GM23248 (cell line): ENCODE data around the gene GPSM1. TPM values are rescaled to one million over a fixed set of nuclear protein-coding genes. Genes with fewer than 3 reads are reported as not detected.
"Not testable (repeated sequence)": the region's sequence is repeated elsewhere in the genome, so short reads cannot be mapped to it uniquely, and the experiment has no call there.

Experiments used
- DNase-seq: peaks from one replicate; pipeline ENCODE4 v3.0.0-alpha.2; 2015
- H2AFZ ChIP-seq: fragments of 200-600 bp; sonication (generic); 2 replicates; pipeline ENCODE4 v1.6.1; 2016; ENCODE audit warnings: antibody characterized with exemption
- H3F3A ChIP-seq: fragments of 200-600 bp; sonication (generic); 2 replicates; pipeline ENCODE4 v1.6.1; 2016; ENCODE audit warnings: mild to moderate bottlenecking, antibody characterized with exemption, mixed run types; ENCODE audit not compliant: insufficient read depth
- H3K27ac ChIP-seq: fragments of 200-600 bp; sonication (generic); 2 replicates; pipeline ENCODE4 v1.5.1; 2016; ENCODE audit warnings: mild to moderate bottlenecking
- H3K27me3 ChIP-seq: fragments of 200-600 bp; sonication (generic); replicated peaks from 2 replicates; pipeline ENCODE4 v1.6.1; 2016; ENCODE audit warnings: mild to moderate bottlenecking; ENCODE audit not compliant: insufficient read depth
- H3K36me3 ChIP-seq: fragments of 200-600 bp; sonication (generic); 2 replicates; pipeline ENCODE4 v1.6.1; 2016; ENCODE audit warnings: low read depth, mild to moderate bottlenecking
- H3K4me1 ChIP-seq: fragments of 200-600 bp; sonication (generic); 2 replicates; pipeline ENCODE4 v1.6.1; 2016; ENCODE audit warnings: mild to moderate bottlenecking; ENCODE audit not compliant: insufficient read depth
- H3K4me2 ChIP-seq: fragments of 200-600 bp; sonication (generic); one replicate; pipeline ENCODE4 v1.6.1; 2016; ENCODE audit warnings: mild to moderate bottlenecking; ENCODE audit not compliant: unreplicated experiment
- H3K4me3 ChIP-seq: fragments of 200-600 bp; sonication (generic); 2 replicates; pipeline ENCODE4 v1.5.1; 2016; ENCODE audit warnings: mild to moderate bottlenecking
- H3K79me2 ChIP-seq: fragments of 200-600 bp; sonication (generic); 2 replicates; pipeline ENCODE4 v1.6.1; 2016; ENCODE audit warnings: mild to moderate bottlenecking; ENCODE audit not compliant: insufficient read depth
- H3K9ac ChIP-seq: fragments of 200-600 bp; sonication (generic); 2 replicates; pipeline ENCODE4 v1.6.1; 2016; ENCODE audit warnings: mild to moderate bottlenecking
- H3K9me2 ChIP-seq: fragments of 200-600 bp; sonication (generic); 2 replicates; pipeline ENCODE4 v1.6.1; 2016; ENCODE audit warnings: mixed run types, mild to moderate bottlenecking, moderate library complexity; ENCODE audit not compliant: insufficient read depth
- H3K9me3 ChIP-seq: fragments of 200-600 bp; sonication (generic); one replicate; pipeline ENCODE4 v1.6.1; 2017; ENCODE audit warnings: low read depth
- H4K20me1 ChIP-seq: fragments of 200-600 bp; sonication (generic); 2 replicates; pipeline ENCODE4 v1.6.0; 2016; ENCODE audit not compliant: insufficient read depth
- EZH2 ChIP-seq: fragments of 200-600 bp; sonication (generic); IDR thresholded peaks from 2 replicates; pipeline ENCODE4 v1.6.1; 2018; ENCODE audit warnings: antibody characterized with exemption, mild to moderate bottlenecking; ENCODE audit not compliant: insufficient read depth, poor library complexity, severe bottlenecking
- EZH2phosphoT487 ChIP-seq: fragments of 200-600 bp; sonication (generic); IDR thresholded peaks from 2 replicates; pipeline ENCODE4 v1.6.1; 2018; ENCODE audit warnings: antibody characterized with exemption, moderate library complexity, mild to moderate bottlenecking, low read depth; ENCODE audit not compliant: insufficient read depth
- WGBS, 2 experiments: methylation state at CpG; one replicate each; pipeline ENCODE4 v1.1.6; 2015 to 2017; ENCODE audit warnings: low lambda C conversion rate in 2 of 2, low coverage in 1 of 2; ENCODE audit errors: missing lambda C conversion rate in 2 of 2; 5-methylcytosine and 5-hydroxymethylcytosine counted together
- in situ Hi-C: fragments of 300-500 bp; cut with MboI; formaldehyde crosslinking; loops from 2 replicates; pipeline ENCODE4 v1.15.0; 2020
- polyA plus RNA-seq: library from polyadenylated mRNA; unstranded; fragments of >200 nt; fragmentation: Nextera tagmentation; extraction: Ambion mirVana; gene quantifications from 2 replicates; pipeline ENCODE4 v1.2.1, GENCODE V29; 2016
- total RNA-seq: library from RNA; depleted of rRNA; stranded (reverse); fragments of >200 nt; shearing (Covaris generic); gene quantifications from 2 replicates; pipeline ENCODE4 v1.2.3, GENCODE V29; 2014

GPSM1 gene
- total and polyA plus RNA-seq, 2 experiments from 2014 or later = 13.7 to 57.1 TPM

- in situ Hi-C loops = no loop called here
- H3K9ac ChIP-seq = no peak overlapping the region
- no peaks in the 10 kb centered on the region for H3K27me3 ChIP-seq
- H3K36me3 ChIP-seq = no peaks in the 10 kb centered on the region
- no peaks in the 10 kb centered on the region for H3K4me1 ChIP-seq
- H2AFZ ChIP-seq = no peak overlapping the region
- TF ChIP-seq EZH2phosphoT487 = no peak
- no peak for TF ChIP-seq EZH2
- no peak overlapping the region for H3K27ac ChIP-seq
- no peak for DNase-seq
- no peaks in the 10 kb centered on the region for H3K79me2 ChIP-seq
- H3K4me3 ChIP-seq = no peak overlapping the region
- 63 to 76% methylated on average over 14 to 21 of the region's 21 CpGs for WGBS, 2 experiments
- H3F3A ChIP-seq = peaks cover 8% of the 10 kb centered on the region
- no peak overlapping the region for H3K4me2 ChIP-seq
- no peaks in the 10 kb centered on the region for H3K9me3 ChIP-seq
- no peaks in the 10 kb centered on the region for H4K20me1 ChIP-seq
- no peaks in the 10 kb centered on the region for H3K9me2 ChIP-seq
Measured at GRCh38 chr9:136318111-136318775, 9.1 kb upstream of the GPSM1 start.

GRCh38 chr9:136318776-136319241 lies 8.5 kb upstream of the GPSM1 start:
- no peak overlapping the region for H3K4me3 ChIP-seq
- no peak for TF ChIP-seq EZH2
- TF ChIP-seq EZH2phosphoT487 = no peak

GRCh38 chr9:136319244-136319643 lies 8.1 kb upstream of the GPSM1 start:
- 95 to 96% methylated on average over 6 to 14 of the region's 14 CpGs for WGBS, 2 experiments
- H3K27ac ChIP-seq, H3K79me2 ChIP-seq, H3K36me3 ChIP-seq, H2AFZ ChIP-seq, H4K20me1 ChIP-seq, in situ Hi-C loops, DNase-seq, H3K9me2 ChIP-seq, H3K9ac ChIP-seq, H3K9me3 ChIP-seq, H3K4me3 ChIP-seq, H3K27me3 ChIP-seq, H3F3A ChIP-seq, H3K4me2 ChIP-seq, H3K4me1 ChIP-seq: not testable (repeated sequence)

More at GRCh38 chr9:136318776-136319241, 8.5 kb upstream of the GPSM1 start:
- Histone ChIP-seq H3K27me3 (no peaks in the 10 kb centered on the region), H3F3A (peaks cover 8% of the 10 kb centered on the region), H3K36me3 (no peaks in the 10 kb centered on the region), H4K20me1 (no peaks in the 10 kb centered on the region), H3K9me3 (no peaks in the 10 kb centered on the region), H3K79me2 (no peaks in the 10 kb centered on the region), H2AFZ (no peak overlapping the region), H3K9me2 (no peaks in the 10 kb centered on the region), H3K4me1 (no peaks in the 10 kb centered on the region), H3K27ac (no peak overlapping the region), H3K4me2 (no peak overlapping the region), H3K9ac (no peak overlapping the region)
- in situ Hi-C loops = no loop called here
- no peak for DNase-seq
- 79 to 83% methylated on average over 10 to 16 of the region's 16 CpGs for WGBS, 2 experiments

GRCh38 chr9:136319955-136320354 lies 7.4 kb upstream of the GPSM1 start:
- H2AFZ ChIP-seq, in situ Hi-C loops, H3K9ac ChIP-seq, H3K27ac ChIP-seq, H4K20me1 ChIP-seq, H3K4me3 ChIP-seq, H3K36me3 ChIP-seq, H3K9me3 ChIP-seq, H3K9me2 ChIP-seq, H3K4me2 ChIP-seq, H3K27me3 ChIP-seq, DNase-seq, H3K4me1 ChIP-seq, H3F3A ChIP-seq, H3K79me2 ChIP-seq: not testable (repeated sequence)
- WGBS, 2 experiments = 75 to 77% methylated on average over 3 of the region's 3 CpGs

GRCh38 chr9:136320972-136321371 lies 6.4 kb upstream of the GPSM1 start:
- H3K79me2 ChIP-seq, in situ Hi-C loops, H3K9me3 ChIP-seq, H3K27me3 ChIP-seq, H3K9me2 ChIP-seq, H3K4me2 ChIP-seq, H3K36me3 ChIP-seq, H3K4me1 ChIP-seq, H4K20me1 ChIP-seq, H3K9ac ChIP-seq, DNase-seq, H3F3A ChIP-seq, H3K4me3 ChIP-seq, H3K27ac ChIP-seq, H2AFZ ChIP-seq: not testable (repeated sequence)
